Suprapubic skin (tissue), 4 donors: ENCODE results near the gene FMNL2. TPM values are rescaled to one million over a fixed set of nuclear protein-coding genes. Genes with fewer than 3 reads are reported as not detected.

Experiments used
- DNase-seq, 2 donors: peaks; one replicate each; pipeline ENCODE4 v3.0.0-alpha.2; 2019; ENCODE audit warnings: low spot score in 2 of 2
- H3K27ac ChIP-seq: fragments of 200-600 bp; sonication (generic); one replicate; pipeline ENCODE4 v1.5.1; 2019
- H3K27me3 ChIP-seq: fragments of 200-600 bp; sonication (generic); one replicate; pipeline ENCODE4 v1.5.1; 2019
- H3K36me3 ChIP-seq: fragments of 200-600 bp; sonication (generic); one replicate; pipeline ENCODE4 v1.5.1; 2019
- H3K4me1 ChIP-seq: fragments of 200-600 bp; sonication (generic); one replicate; pipeline ENCODE4 v1.5.1; 2019
- H3K4me3 ChIP-seq: fragments of 200-600 bp; sonication (generic); one replicate; pipeline ENCODE4 v1.5.1; 2019; ENCODE audit warnings: mild to moderate bottlenecking
- H3K9me3 ChIP-seq: fragments of 200-600 bp; sonication (generic); one replicate; pipeline ENCODE4 v1.5.1; 2019
- CTCF ChIP-seq, 2 donors: fragments of 200-600 bp in 1 of 2; fragments of 450-650 bp in 1 of 2; sonication (generic) in 1 of 2; IDR thresholded peaks; one replicate each; pipeline ENCODE4 v1.5.1; 2016 to 2019; ENCODE audit warnings: antibody characterized with exemption in 2 of 2, mild to moderate bottlenecking in 1 of 2, moderate library complexity in 1 of 2
- EP300 ChIP-seq: sonication (generic); formaldehyde crosslinking; IDR thresholded peaks from one replicate; pipeline ENCODE4 v1.6.1; 2017; ENCODE audit warnings: antibody characterized with exemption
- POLR2A ChIP-seq, 2 donors: fragments of 450-650 bp; IDR thresholded peaks; one replicate each; pipeline ENCODE4 v1.6.1; 2017; ENCODE audit warnings: antibody characterized with exemption in 2 of 2, mild to moderate bottlenecking in 2 of 2, moderate library complexity in 2 of 2
- POLR2AphosphoS5 ChIP-seq, 3 donors: sonication (generic); formaldehyde crosslinking; IDR thresholded peaks; one replicate each; pipeline ENCODE4 v1.6.1; 2017; ENCODE audit warnings: antibody characterized with exemption in 3 of 3
- WGBS: methylation state at CpG from one replicate; pipeline ENCODE4 v1.1.5; 2018; 5-methylcytosine and 5-hydroxymethylcytosine counted together
- total RNA-seq, 4 donors: library from RNA; depleted of rRNA; stranded (reverse); fragments of >200 nt; gene quantifications; one replicate each; pipeline ENCODE4 v1.1.0, GENCODE V29; 2016

FMNL2 gene
- total RNA-seq, 4 donors from 2014 or later: 15.4 to 18.1 (median 16.0) TPM

- no peaks in the 10 kb centered on the region for H3K27me3 ChIP-seq
- no peak for TF ChIP-seq EP300
- no peak for TF ChIP-seq POLR2A (IDR thresholded peaks at IDR 0.05)
- no peak for TF ChIP-seq CTCF (IDR thresholded peaks at IDR 0.05)
- TF ChIP-seq POLR2AphosphoS5 (IDR thresholded peaks at IDR 0.05): no peak
- H3K4me1 ChIP-seq: no peaks in the 10 kb centered on the region
- H3K9me3 ChIP-seq: no peaks in the 10 kb centered on the region
- 57% methylated on average over 1 of the region's 1 CpG for WGBS
- no peaks in the 10 kb centered on the region for H3K36me3 ChIP-seq
- H3K4me3 ChIP-seq: no peak overlapping the region
- no peak overlapping the region for H3K27ac ChIP-seq
- DNase-seq: no peak
Measured at GRCh38 chr2:152304836-152305235, 30.1 kb upstream of the FMNL2 start.

GRCh38 chr2:152307863-152308262 is 27.1 kb upstream of the FMNL2 start:
- Histone ChIP-seq H3K9me3 (no peaks in the 10 kb centered on the region), H3K27me3 (no peaks in the 10 kb centered on the region), H3K4me1 (no peaks in the 10 kb centered on the region), H3K4me3 (no peak overlapping the region), H3K36me3 (no peaks in the 10 kb centered on the region), H3K27ac (no peak overlapping the region)
- TF ChIP-seq CTCF (IDR thresholded peaks at IDR 0.05) (no peak), EP300 (no peak), POLR2A (IDR thresholded peaks at IDR 0.05) (no peak), POLR2AphosphoS5 (IDR thresholded peaks at IDR 0.05) (no peak)
- DNase-seq: no peak
- WGBS: 58% methylated on average over 1 of the region's 1 CpG

GRCh38 chr2:152309352-152310214 is 25.4 kb upstream of the FMNL2 start:
- Histone ChIP-seq H3K4me3 (no peak overlapping the region), H3K9me3 (peaks cover 3% of the 10 kb centered on the region), H3K27ac (no peak overlapping the region), H3K36me3 (no peaks in the 10 kb centered on the region), H3K4me1 (no peaks in the 10 kb centered on the region), H3K27me3 (no peaks in the 10 kb centered on the region)
- WGBS: 82% methylated on average over 13 of the region's 13 CpGs
- TF ChIP-seq POLR2A (IDR thresholded peaks at IDR 0.05) (no peak), CTCF (IDR thresholded peaks at IDR 0.05) (no peak), EP300 (no peak), POLR2AphosphoS5 (IDR thresholded peaks at IDR 0.05) (no peak)
- no peak for DNase-seq

GRCh38 chr2:152319822-152320570 is 15.0 kb upstream of the FMNL2 start:
- TF ChIP-seq POLR2AphosphoS5 (IDR thresholded peaks at IDR 0.05): no peak
- TF ChIP-seq EP300: no peak
- TF ChIP-seq POLR2A (IDR thresholded peaks at IDR 0.05): no peak
- no peak for TF ChIP-seq CTCF (IDR thresholded peaks at IDR 0.05)
- no peaks in the 10 kb centered on the region for H3K27me3 ChIP-seq
- no peaks in the 10 kb centered on the region for H3K36me3 ChIP-seq
- no peak for DNase-seq
- H3K4me3 ChIP-seq: no peak overlapping the region
- peaks cover 6% of the 10 kb centered on the region for H3K9me3 ChIP-seq
- 79% methylated on average over 3 of the region's 3 CpGs for WGBS
- no peaks in the 10 kb centered on the region for H3K4me1 ChIP-seq
- no peak overlapping the region for H3K27ac ChIP-seq

- Histone ChIP-seq H3K27ac (no peak overlapping the region), H3K4me3 (no peak overlapping the region), H3K9me3 (no peaks in the 10 kb centered on the region), H3K36me3 (no peaks in the 10 kb centered on the region), H3K4me1 (no peaks in the 10 kb centered on the region), H3K27me3 (no peaks in the 10 kb centered on the region)
- TF ChIP-seq POLR2AphosphoS5 (IDR thresholded peaks at IDR 0.05) (no peak), CTCF (IDR thresholded peaks at IDR 0.05) (no peak), POLR2A (IDR thresholded peaks at IDR 0.05) (no peak), EP300 (no peak)
- 90% methylated on average over 5 of the region's 5 CpGs for WGBS
- DNase-seq: no peak
Measured at GRCh38 chr2:152320814-152321213, 14.2 kb upstream of the FMNL2 start.
